ENCODE results near the gene NACC1.
"Not testable (repeated sequence)": the region's sequence is repeated elsewhere in the genome, so short reads cannot be mapped to it uniquely, and the experiment has no call there.

The NACC1 gene

DNA sequence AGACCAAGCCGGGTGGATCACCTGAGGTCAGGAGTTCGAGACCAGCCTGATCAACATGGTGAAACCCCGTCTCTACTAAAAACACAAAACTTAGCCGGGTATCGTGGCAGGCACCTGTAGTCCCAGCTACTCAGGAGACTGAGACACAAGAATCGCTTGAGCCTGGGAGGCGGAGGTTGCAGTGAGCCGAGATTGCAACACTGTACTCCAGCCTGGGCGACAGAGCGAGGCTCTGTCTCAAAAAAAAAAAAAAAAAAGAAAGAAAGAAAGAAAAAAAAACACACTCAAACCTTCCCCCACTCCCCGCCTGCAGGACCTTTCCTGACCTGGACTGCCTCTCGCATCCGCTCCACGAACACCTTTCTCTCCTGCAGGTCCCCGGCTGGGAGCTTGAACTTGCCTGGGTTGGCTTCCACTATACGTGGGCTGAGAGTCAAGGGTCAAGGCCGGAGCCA, 31.1 kb downstream of the NACC1 start:
- not testable (repeated sequence) for DNase-seq

DNA sequence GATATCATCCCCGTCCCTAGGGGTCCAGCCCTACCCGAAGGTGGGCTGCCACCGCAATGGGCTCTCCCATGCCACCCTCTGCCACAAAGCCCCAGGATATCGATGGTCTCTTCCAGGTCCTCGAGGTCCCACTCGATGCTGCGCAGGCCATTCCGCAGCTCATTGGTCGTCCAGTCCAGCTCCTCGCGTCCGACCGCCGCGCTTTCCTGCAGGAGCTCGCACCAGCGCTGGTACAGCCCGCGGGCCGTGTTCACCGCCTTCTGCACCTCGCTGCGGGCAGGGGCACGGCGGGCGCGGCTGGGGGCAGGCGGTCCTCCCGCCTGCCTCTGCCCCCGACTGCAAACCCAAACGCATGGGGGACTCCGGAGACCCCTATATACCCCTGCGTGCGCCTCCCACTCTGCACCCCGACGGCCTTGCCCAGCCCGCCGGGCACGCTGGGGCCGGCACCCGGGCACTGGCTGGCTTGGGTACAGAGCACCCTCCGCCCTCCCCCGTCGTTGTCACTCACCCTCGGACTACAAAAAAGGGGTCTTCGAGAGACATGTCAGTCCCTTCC, 31.6 kb downstream of the NACC1 start:
- DNase-seq, result peak; percentile 15 to 86 (median 83)

DNA sequence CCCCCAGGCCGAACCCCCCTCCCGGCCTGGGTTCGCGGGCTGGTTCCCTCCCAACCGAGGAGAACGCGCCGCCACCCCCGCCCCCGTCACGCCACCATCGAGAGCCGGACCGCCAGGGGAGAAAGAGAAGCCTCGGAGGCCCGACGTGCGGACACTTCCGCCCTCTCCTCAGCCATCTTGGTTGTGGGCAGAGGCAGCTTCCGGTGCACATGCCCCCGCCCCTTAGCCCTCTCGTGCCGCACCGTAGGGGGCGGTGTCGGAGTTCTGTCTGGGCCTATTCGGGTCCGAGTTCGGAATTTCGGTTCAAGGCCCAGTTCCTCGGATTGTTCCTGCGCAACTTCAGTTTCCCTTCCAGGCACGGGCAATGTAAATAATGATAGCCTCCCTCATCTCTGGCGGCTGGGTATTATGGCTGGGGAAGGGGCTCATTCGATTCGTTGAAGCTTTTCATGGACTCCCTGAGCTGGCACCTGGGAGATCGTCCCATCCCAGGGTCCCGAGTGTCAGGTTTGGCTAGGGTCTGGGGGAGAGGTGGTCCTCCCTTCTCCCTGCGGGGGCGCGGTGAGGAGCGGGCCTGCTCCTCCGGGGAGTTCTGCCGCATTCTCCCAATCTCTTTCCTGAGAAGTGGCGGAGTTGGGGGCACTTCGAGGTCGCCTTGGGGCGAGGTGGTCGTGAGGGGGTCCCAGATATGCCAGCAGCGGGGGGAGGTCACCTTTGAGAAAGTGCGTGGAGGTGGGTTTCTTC, 32.3 kb downstream of the NACC1 start, which contains the start of the genes IER2 and STX10:
Gene IER2, plus strand, starts transcription at position 225 of the 744 bp plus-strand sequence. CDS start 2,776 bp downstream, outside the sequence.
Gene STX10, minus strand, starts transcription at position 189 of the 744 bp plus-strand sequence. CDS start 202 bp downstream, outside the sequence.
- DNase-seq, result peak; percentile 78 to 95 (median 94)

DNA sequence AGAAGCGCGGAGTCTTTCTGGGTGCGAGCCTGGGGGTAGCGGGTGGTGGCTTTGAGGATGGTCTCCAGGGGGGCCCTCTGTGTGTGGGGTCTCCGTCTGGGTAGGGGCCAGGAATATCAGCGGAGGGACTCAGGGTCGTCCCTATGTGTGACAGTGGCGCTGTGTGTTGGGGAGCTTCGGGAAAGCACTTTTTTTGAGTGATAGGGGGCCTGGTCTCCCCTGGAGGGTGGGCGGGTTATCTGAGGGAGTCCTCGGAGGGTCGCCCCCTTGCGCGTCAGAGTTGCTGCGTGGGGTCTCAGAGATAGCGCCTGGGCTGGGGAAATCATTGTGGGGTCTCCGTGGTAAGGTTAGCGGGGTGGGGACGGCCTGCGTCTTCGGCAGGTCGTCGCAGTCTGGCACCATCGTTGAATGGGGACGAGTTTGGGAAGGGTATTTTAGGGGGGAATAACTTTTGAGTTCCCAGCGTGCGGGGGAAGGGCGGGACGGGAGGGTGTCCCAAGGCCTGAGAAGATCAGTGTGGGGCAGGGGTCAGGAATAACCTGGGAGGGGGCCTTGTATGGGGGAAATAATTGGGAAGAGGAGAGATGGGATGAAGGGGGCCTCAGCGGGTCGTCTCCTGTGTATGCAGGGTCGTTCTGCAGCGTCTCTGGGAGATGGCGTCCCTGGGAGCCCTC, 33.0 kb downstream of the NACC1 start:
- DNase-seq, result peak in 1 of 3 experiments; percentile 59

DNA sequence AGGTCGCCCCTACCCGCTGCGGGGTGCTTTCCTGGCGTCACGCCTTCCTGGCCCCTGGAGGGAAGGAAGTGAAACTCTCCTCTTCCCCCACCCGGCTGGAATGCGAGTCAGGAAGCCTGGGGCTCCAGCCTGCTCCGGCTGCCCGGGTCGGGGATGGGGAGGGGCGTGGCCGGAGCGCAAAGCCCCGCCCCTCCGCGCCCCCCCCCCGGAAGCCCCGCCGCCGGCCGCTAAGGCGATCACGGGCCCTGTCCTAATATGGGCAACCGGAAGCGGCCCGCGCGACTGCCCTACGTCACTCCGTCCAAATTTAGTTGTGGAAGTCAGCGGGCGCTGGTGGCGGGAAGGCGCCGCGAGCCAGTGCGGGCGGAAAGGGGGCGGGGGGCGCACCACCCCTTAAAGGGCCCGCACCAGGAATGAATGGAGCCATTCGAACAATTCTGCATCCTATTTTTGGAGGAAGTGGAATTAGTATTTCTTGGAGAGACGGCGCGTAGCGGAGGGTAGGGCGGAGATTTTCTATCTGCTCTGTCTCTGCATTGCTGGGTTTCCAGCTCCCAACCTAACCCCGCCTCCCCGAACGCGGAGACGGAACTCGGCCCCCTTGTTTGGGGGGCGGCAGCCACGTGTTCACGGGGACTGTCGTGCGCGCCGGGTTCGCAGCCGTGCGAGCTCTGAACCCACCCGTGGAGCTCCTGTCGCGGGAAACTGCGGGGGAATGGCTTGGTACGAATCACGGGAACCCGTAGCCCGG, 33.7 kb downstream of the NACC1 start:
- DNase-seq, result peak; percentile 89 to 99 (median 98)

DNA sequence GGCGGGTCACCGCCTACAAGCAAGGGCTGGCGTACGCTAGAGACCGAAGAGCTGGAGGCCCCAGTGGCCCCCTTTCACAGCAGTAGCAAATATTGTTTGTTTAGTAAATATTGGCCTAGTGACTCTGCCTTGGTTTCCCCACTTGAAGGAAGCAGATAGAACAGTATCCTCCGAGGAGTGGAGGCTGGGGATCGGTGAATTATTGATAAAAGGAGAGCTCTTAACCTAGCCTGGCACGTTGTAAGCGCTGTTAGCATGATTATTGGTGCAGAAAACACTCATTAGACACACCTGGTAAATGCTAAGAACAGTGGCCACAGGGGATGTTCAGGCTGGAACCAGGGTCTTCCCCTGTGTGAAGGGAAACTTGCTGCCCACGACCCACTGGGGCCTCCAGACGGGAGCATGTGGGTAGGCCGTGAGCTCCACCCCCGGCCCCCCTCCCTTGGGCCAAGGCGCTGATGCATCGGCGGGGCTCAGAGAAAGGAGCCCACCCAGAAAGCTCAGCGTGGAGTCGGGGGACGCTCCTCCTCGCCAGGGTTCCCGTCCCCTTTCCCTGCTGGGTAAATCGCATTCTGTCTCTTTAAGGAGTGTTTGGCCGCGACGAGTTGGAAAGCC, 34.4 kb downstream of the NACC1 start:
- no peak for DNase-seq

DNA sequence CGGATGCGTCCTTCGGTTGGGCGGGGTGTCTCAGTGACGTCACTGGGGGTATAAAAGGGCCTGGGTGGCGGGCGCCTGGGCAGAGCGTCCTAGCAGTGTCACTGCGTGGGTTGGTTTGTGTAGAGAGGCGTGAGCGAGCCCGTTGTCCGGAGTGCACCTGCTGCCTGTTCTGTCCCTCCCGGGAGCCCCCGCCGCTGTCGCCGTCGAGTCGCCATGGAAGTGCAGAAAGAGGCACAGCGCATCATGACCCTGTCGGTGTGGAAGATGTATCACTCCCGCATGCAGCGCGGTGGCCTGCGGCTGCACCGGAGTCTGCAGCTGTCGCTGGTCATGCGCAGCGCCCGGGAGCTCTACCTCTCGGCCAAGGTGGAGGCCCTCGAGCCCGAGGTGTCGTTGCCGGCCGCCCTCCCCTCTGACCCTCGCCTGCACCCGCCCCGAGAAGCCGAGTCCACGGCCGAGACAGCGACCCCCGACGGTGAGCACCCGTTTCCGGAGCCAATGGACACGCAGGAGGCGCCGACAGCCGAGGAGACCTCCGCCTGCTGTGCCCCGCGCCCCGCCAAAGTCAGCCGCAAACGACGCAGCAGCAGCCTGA, 35.0 kb downstream of the NACC1 start:
- DNase-seq, result peak; percentile 90 to 99 (median 98)

DNA sequence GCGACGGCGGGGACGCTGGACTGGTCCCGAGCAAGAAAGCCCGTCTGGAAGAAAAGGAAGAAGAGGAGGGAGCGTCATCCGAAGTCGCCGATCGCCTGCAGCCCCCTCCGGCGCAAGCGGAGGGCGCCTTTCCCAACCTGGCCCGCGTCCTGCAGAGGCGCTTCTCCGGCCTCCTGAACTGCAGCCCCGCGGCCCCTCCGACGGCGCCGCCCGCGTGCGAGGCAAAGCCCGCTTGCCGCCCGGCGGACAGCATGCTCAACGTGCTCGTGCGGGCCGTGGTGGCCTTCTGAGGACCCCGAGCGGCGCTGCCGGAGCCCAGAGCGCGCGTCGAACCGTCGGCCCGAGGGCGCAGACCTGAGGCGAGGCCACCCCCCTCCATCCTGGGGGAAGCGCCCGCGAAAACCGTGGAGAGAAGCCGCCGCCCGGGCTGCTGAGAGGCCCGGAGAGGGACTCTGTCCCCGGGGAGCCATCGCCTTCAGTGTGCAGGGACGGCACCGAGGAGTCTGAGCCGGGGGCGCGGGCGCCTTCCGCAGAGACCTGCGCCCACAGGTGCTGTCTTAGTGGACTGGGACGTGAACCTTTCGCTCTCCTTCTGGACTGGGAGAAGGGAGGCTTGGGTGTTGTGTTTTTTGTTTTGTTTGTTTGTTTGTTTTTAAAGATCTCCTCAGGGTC, 35.6 kb downstream of the NACC1 start:
- peak; percentile 30 to 82 (median 81) for DNase-seq

DNA sequence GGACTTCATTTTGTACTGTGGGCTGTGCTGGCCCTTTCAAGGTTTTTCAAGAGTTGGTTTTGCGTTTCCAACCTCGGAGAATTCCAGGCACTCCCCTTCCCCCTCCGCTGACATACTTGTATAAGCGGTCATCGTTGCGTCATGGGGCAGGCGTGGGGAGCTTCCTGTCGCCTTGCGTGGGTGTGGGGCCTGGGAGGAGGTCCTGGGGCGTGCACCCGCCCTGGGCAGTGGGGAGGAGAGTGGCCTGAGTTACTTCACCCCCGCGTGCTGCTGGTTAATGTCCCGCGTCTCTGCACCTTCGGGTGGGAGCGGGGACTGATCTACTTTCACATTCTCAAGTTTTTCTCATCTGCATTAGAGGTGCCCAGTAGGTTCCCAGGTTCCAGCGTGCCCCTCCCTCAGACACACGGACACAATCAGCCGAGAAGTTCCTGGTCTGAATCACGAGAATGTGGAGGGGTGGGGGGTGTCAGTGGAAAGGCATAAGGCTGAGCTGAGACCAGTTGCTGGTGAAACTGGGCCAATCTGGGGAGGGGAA, 36.2 kb downstream of the NACC1 start:
- peak in 2 of 3 experiments; percentile 80 to 85 for DNase-seq

DNA sequence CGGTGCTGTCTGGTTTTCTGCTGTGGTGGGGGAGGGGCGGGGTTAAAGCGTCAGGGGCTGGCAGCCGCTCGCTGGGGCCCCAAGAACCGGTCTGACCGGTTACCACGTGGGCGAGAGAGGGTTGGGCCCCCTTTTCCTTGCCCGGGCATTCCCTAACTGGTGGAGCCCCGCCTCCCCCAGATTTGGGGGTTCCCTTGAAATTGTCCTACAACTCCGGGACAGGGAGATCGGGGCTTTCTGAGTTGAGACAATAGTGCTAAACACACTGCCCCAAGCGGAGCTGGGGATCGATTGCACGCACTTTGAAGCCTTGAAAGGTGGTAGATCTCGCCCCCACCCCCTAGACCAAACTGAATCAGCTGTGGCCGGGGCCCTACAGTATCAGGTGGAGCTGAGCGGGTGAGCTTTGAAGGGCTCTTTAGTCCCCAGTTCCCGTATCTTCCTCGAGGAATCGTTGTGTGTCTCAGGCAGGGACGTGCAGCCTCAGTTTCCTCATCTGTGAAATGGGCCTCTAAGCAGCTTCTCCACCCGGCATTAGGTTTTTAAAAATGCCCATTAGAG, 36.9 kb downstream of the NACC1 start:
- DNase-seq, result peak; percentile 10 to 93 (median 90)

DNA sequence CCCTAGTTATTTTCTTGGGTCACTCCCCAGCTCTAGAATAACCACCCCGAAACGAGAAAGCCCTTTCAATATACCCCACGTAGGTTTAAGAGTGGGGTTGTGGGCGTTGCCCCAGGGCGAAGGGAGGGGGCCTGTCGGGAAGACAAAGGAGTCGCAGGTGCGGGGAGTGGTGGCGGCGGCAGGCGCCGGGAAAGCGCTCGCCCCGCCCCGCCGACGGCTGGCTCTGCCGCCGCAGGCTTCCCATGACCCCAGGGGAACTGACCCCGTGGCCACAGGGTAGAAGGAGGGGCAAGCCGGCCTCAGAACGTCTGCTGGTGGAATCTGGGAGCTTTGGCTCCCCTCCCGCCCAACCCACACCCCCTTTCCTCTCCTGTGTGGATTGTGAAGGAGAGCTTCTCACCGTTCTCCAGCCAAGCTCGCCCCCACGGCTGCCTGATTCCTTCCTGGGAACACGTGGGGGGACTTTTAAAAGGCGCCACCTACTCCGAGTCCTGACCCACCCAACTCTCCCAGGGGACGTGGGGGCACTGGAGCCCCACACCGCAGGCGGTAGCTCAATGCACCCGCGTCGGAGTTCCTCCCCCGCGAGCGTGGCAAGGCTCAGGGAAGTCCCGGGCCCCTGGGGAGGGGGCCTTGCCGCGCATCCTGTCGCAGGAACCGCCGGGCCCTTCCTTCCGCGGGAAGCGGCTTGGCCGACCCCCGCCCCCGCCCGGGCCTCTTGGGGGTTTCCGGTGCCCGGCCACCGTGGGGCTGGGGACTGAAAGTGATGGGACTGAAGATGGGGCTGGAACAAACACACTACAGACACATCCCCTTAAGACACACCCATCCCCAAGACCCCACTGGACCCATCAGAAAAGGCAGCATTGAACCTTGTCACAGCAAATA, 37.7 kb downstream of the NACC1 start:
- DNase-seq, result peak; percentile 48 to 93 (median 91)

DNA sequence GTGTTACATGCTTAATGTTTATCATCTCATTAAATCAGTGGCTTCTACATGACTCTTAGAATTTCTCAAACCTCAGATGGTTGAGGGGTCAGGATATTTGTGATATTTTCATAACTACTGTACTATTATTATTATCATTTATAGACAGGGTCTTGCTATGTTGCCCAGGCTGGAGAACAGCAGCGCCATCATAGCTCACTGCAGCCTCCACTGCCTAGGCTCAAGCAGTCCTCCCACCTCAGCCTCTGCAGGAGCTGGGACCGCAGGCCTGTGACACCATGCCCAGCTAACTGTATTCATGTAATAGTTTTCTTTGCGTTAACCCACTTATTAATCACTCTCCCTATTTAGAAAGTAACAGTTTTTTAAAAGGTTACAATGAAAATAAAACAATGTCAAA, 41.6 kb downstream of the NACC1 start:
- DNase-seq, result no peak

DNA sequence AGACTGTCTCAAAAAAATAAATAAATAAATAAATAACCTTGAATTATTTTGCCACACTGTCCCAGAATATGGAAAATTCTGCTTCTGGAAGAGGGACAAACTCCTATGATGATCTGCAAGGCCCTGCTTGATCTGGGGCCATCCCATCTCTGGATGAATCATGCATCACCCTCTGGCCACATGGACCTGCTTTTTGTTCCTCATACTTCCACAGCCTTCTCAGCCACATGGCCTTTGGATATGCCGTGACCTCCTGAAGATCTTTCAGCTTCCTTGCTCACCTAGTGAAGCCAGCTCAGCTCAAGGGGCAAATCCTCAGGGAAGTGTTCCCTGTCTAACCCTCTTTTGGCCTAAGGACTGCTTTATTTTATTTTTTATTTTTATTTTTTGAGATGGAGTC, 42.5 kb downstream of the NACC1 start:
- DNase-seq, result no peak

DNA sequence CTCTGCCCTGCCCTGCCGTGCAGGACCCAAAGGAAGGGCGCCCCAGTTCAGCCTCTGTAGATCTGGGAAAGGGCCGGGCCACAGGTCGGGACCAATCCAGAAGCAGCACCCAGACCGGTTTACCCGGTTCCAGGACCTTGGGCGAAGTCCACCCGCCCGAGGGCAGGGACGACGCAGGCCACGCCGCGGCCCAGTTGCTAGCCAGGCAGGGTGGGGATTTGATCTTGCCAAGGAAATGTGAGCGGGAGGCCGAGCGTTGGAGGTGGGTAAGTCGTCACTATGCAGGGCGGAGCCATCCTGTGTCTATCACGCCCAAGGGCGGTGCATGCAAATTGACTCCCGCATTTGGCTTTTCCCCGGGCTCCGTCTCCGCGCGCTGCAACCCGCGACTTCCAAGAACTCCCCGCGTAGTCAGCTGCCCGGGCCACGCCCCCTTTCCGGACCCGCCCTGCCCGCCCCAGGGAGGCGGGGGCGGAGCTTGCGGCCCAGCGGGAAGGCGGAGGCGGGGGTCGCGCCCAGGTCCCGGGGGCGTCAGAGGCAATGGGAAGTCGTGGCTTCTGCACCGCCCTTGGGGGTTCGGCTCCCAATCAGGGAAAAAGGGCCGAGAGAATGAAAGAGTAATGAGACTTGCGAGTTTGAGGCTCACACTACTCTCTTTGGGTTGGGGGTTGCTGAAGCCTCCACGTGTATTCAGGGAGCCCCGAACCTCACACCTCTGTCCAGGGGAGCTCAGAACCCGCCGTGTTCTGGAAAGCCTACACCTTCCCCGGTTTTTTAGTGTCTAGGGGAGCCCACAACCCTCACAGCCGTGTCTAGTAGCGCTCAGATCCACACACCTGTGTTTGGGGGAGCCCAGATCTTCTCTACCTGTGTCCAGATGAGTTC, 44.9 kb downstream of the NACC1 start:
- peak; percentile 63 to 98 (median 96) for DNase-seq

DNA sequence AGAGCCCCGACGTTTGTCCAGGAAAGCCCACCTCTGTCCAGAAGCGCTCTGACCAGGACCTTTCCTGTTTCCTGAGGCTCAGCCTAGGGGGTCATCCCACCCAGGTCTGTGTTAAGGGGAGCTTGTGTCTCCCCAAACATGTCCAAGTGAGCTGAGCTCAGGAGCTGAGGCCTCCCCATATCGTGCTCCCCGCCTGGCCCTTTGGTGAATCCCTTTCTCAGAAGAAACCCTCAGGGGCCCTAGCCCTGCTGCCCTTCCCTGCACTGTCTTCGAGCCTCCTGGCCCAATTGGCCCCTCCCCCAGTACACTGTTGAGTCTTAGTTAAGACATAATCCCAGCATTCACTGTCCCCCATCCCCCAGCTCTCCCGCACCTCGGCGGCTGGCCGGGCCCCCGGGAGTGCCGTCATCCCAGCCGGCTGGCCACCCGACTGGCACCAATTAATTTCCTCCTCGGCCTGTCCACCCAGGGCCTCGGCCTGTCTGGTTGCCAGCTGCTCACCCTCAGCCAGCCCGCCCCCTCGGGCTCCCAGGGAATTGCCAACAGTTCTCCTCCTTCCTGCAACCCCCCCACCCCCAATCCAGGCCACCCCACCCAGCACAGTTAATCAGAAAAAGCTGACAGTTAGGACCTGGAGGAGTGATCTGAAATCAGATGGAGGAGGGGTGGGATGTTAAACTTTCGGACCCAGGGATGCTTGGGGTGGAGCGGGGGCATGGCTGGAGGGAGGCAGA, 45.7 kb downstream of the NACC1 start:
- peak in 2 of 3 experiments; percentile 91 to 92 for DNase-seq

DNA sequence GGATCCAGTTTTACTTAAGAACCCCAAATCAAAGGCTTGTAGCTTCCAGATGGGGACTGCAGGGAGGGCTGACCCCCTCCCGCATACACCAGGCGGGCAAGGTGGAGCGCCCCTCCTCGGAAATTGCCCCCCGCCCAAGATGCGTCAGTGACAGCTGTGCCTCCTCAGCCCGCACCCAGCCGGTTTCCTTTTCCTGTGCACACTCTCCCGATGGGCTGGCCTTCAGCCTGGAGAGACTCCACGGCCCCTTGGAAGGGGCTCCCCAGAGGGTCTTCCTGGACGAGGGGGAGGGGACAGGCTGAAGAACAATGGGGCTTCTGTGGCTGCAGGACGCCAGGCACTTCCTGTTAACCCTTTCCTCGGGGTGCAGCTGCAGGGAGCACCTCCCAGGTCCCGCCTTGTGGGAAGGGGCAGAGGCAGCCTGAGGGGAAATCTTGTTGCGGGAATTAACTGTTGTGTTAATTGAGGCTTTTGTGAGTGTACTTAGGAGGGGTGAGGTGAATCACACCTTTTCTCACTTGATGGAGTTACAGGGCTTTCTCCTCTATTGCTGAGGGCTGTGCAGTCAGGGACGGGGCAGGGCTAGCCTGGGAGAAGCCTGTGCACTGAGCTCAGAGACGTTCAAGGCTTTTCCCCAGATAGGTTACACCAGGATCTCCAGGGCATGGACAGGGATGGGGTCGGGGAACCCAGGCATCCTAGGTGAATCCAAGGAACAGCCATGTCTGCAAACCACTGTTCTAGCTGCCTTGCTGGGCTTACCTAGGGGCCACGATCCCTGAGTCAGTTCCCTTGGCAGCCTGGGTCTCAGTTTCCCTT, 46.5 kb downstream of the NACC1 start:
- peak in 2 of 3 experiments; percentile 95 to 98 for DNase-seq

Data from NCI-H1417 (cell line).